Astrocyte of the cerebellum (primary cell): ENCODE measurements around the gene CHIT1.

Source experiments
- DNase-seq: peaks from one replicate; pipeline ENCODE4 v3.0.0-alpha.2; 2011; ENCODE audit warnings: low read depth
- H3K4me3 ChIP-seq: 2 replicates; pipeline ENCODE4 v1.5.1; 2011; ENCODE audit warnings: mild to moderate bottlenecking, low read depth, low read length, moderate library complexity
- CTCF ChIP-seq: IDR thresholded peaks from 2 replicates; pipeline ENCODE4 v1.5.1; 2012; ENCODE audit warnings: low read length, low read depth, moderate library complexity, mild to moderate bottlenecking; ENCODE audit errors: missing control alignments
- in situ Hi-C: cut with HindIII; loops from 2 replicates; pipeline ENCODE4 v1.10.0; 2017; ENCODE audit warnings: low sequenced_read_pairs

The CHIT1 gene

GRCh38 chr1:203197625-203198024 is 31.8 kb downstream of the CHIT1 start:
- no peak overlapping the region for H3K4me3 ChIP-seq
- TF ChIP-seq CTCF = no peak
- in situ Hi-C loops = no loop called here
- peak; percentile 84 for DNase-seq

- no peak overlapping the region for H3K4me3 ChIP-seq
- no peak for DNase-seq
- no peak for TF ChIP-seq CTCF
- in situ Hi-C loops = no loop called here
Observed at GRCh38 chr1:203196371-203196770, 33.1 kb downstream of the CHIT1 start.

- H3K4me3 ChIP-seq = no peak overlapping the region
- TF ChIP-seq CTCF = no peak
- in situ Hi-C loops = no loop called here
- no peak for DNase-seq
Observed at GRCh38 chr1:203190949-203191348, 38.5 kb downstream of the CHIT1 start.

GRCh38 chr1:203189951-203190352 is 39.5 kb downstream of the CHIT1 start:
- no peak for TF ChIP-seq CTCF
- H3K4me3 ChIP-seq = no peak overlapping the region
- no peak for DNase-seq
- in situ Hi-C loops = no loop called here

GRCh38 chr1:203188686-203189232 is 40.7 kb downstream of the CHIT1 start:
- no peak for DNase-seq
- TF ChIP-seq CTCF = no peak
- no peak overlapping the region for H3K4me3 ChIP-seq
- in situ Hi-C loops = no loop called here

- no peak for TF ChIP-seq CTCF
Observed at GRCh38 chr1:203187689-203188264, 41.7 kb downstream of the CHIT1 start.

More at GRCh38 chr1:203187689-203188264, 41.7 kb downstream of the CHIT1 start:
- no peak overlapping the region for H3K4me3 ChIP-seq
- in situ Hi-C loops = no loop called here
- DNase-seq = no peak
